GM18858 (cell line): ENCODE results near the gene AXL.
"Not testable (repeated sequence)": the region's sequence is repeated elsewhere in the genome, so short reads cannot be mapped to it uniquely, and the experiment has no call there.

ENCODE experiments used
- ATAC-seq: cut with Tn5 transposase; IDR thresholded peaks from one replicate; pipeline ENCODE4 v1.9.1; 2021; ENCODE audit not compliant: unreplicated experiment

AXL gene

GRCh38 chr19:41218615-41219507 lies at the start of gene AXL:
AXL (plus strand) TSS chr19:41219223; CDS start chr19:41219393, 170 bp downstream.
- ATAC-seq, result no peak

- no peak for ATAC-seq
Measured at GRCh38 chr19:41172297-41173164, 46.5 kb upstream of the AXL start.

GRCh38 chr19:41174297-41174928 lies 44.6 kb upstream of the AXL start:
- ATAC-seq, result no peak

- ATAC-seq, result no peak
Measured at GRCh38 chr19:41175801-41176777, 42.9 kb upstream of the AXL start.

- ATAC-seq, result not testable (repeated sequence)
Measured at GRCh38 chr19:41180173-41180572, 38.9 kb upstream of the AXL start.

- ATAC-seq, result no peak
Measured at GRCh38 chr19:41186971-41187883, 31.8 kb upstream of the AXL start.

GRCh38 chr19:41187884-41188279 lies 31.1 kb upstream of the AXL start:
- no peak for ATAC-seq

GRCh38 chr19:41189425-41190065 lies 29.5 kb upstream of the AXL start:
- ATAC-seq, result no peak

GRCh38 chr19:41192574-41193429 lies 26.2 kb upstream of the AXL start, which contains the start of gene CYP2S1:
CYP2S1 (plus strand) TSS chr19:41193219; CDS start chr19:41193265, 46 bp downstream.
- ATAC-seq, result no peak

- no peak for ATAC-seq
Measured at GRCh38 chr19:41193430-41194156, 25.4 kb upstream of the AXL start.

GRCh38 chr19:41194157-41194552 lies 24.9 kb upstream of the AXL start:
- ATAC-seq, result no peak

- no peak for ATAC-seq
Measured at GRCh38 chr19:41195675-41196497, 23.1 kb upstream of the AXL start.

GRCh38 chr19:41198559-41198958 lies 20.5 kb upstream of the AXL start:
- no peak for ATAC-seq

- no peak for ATAC-seq
Measured at GRCh38 chr19:41203371-41203770, 15.7 kb upstream of the AXL start.

GRCh38 chr19:41204338-41204737 lies 14.7 kb upstream of the AXL start:
- ATAC-seq, result not testable (repeated sequence)

GRCh38 chr19:41205995-41206394 lies 13.0 kb upstream of the AXL start:
- ATAC-seq, result no peak
